ENCODE results near the gene IFRD1. TPM values are rescaled to one million over a fixed set of nuclear protein-coding genes. Genes with fewer than 3 reads are reported as not detected.
"Not testable (repeated sequence)": the region's sequence is repeated elsewhere in the genome, so short reads cannot be mapped to it uniquely, and the experiment has no call there.

The IFRD1 gene
- total RNA-seq, 1 donor from 2014 or later: 76.6 TPM

GRCh38 chr7:112511451-112512202 is 61.4 kb downstream of the IFRD1 start:
- Mint-ChIP-seq H3K4me1 (no peaks in the 10 kb centered on the region), H3K27me3 (ENCODE audit: low read depth) (no peaks in the 10 kb centered on the region), H3K27ac (ENCODE audit: unreplicated experiment) (no peak overlapping the region), H3K36me3 (ENCODE audit: low read depth) (no peaks in the 10 kb centered on the region), H3K4me3 (no peak overlapping the region), H3K9me3 (no peaks in the 10 kb centered on the region)
- no peak for DNase-seq (ENCODE audit: low read depth, low spot score)
- TF ChIP-seq CTCF (conservative IDR thresholded peaks at IDR 0.05): no peak

- Mint-ChIP-seq H3K27ac (ENCODE audit: unreplicated experiment) (no peak overlapping the region), H3K36me3 (ENCODE audit: low read depth) (no peaks in the 10 kb centered on the region), H3K27me3 (ENCODE audit: low read depth) (peaks cover 3% of the 10 kb centered on the region), H3K4me1 (no peaks in the 10 kb centered on the region), H3K9me3 (no peaks in the 10 kb centered on the region), H3K4me3 (no peak overlapping the region)
- DNase-seq (ENCODE audit: low read depth, low spot score): no peak
- no peak for TF ChIP-seq CTCF (conservative IDR thresholded peaks at IDR 0.05)
Observed at GRCh38 chr7:112512451-112513210, 62.4 kb downstream of the IFRD1 start.

GRCh38 chr7:112515989-112516388 is 65.7 kb downstream of the IFRD1 start:
- Mint-ChIP-seq H3K9me3 (peaks cover 4% of the 10 kb centered on the region), H3K4me3 (no peak overlapping the region), H3K27ac (ENCODE audit: unreplicated experiment) (no peak overlapping the region), H3K27me3 (ENCODE audit: low read depth) (peaks cover 4% of the 10 kb centered on the region), H3K4me1 (no peaks in the 10 kb centered on the region), H3K36me3 (ENCODE audit: low read depth) (no peaks in the 10 kb centered on the region)
- DNase-seq (ENCODE audit: low read depth, low spot score): no peak
- no peak for TF ChIP-seq CTCF (conservative IDR thresholded peaks at IDR 0.05)

- not testable (repeated sequence) for H3K27ac Mint-ChIP-seq (ENCODE audit: unreplicated experiment); DNase-seq (ENCODE audit: low read depth, low spot score); H3K27me3 Mint-ChIP-seq (ENCODE audit: low read depth); H3K9me3 Mint-ChIP-seq; H3K36me3 Mint-ChIP-seq (ENCODE audit: low read depth); H3K4me1 Mint-ChIP-seq; H3K4me3 Mint-ChIP-seq
Observed at GRCh38 chr7:112516418-112516817, 66.2 kb downstream of the IFRD1 start.

GRCh38 chr7:112517487-112517886 is 67.2 kb downstream of the IFRD1 start:
- no peak for TF ChIP-seq CTCF (conservative IDR thresholded peaks at IDR 0.05)
- peaks cover 4% of the 10 kb centered on the region for H3K27me3 Mint-ChIP-seq (ENCODE audit: low read depth)
- H3K36me3 Mint-ChIP-seq (ENCODE audit: low read depth): no peaks in the 10 kb centered on the region
- no peaks in the 10 kb centered on the region for H3K4me1 Mint-ChIP-seq
- H3K9me3 Mint-ChIP-seq: peaks cover 4% of the 10 kb centered on the region
- no peak for DNase-seq (ENCODE audit: low read depth, low spot score)
- H3K4me3 Mint-ChIP-seq: no peak overlapping the region
- H3K27ac Mint-ChIP-seq (ENCODE audit: unreplicated experiment): no peak overlapping the region

- no peak for DNase-seq (ENCODE audit: low read depth, low spot score)
- H3K36me3 Mint-ChIP-seq (ENCODE audit: low read depth): no peaks in the 10 kb centered on the region
- H3K9me3 Mint-ChIP-seq: peaks cover 4% of the 10 kb centered on the region
- no peak overlapping the region for H3K27ac Mint-ChIP-seq (ENCODE audit: unreplicated experiment)
- TF ChIP-seq CTCF (conservative IDR thresholded peaks at IDR 0.05): no peak
- no peak overlapping the region for H3K4me3 Mint-ChIP-seq
- H3K27me3 Mint-ChIP-seq (ENCODE audit: low read depth): peaks cover 4% of the 10 kb centered on the region
- H3K4me1 Mint-ChIP-seq: no peaks in the 10 kb centered on the region
Observed at GRCh38 chr7:112520787-112521186, 70.5 kb downstream of the IFRD1 start.
